HG02623 (cell line): Measurements from ENCODE around the gene TMPO.
"Not testable (repeated sequence)": the region's sequence is repeated elsewhere in the genome, so short reads cannot be mapped to it uniquely, and the experiment has no call there.

Experiments used
- ATAC-seq: cut with Tn5 transposase; IDR thresholded peaks from one replicate; pipeline ENCODE4 v1.9.1; 2021; ENCODE audit warnings: moderate library complexity; ENCODE audit not compliant: unreplicated experiment

TMPO gene

DNA sequence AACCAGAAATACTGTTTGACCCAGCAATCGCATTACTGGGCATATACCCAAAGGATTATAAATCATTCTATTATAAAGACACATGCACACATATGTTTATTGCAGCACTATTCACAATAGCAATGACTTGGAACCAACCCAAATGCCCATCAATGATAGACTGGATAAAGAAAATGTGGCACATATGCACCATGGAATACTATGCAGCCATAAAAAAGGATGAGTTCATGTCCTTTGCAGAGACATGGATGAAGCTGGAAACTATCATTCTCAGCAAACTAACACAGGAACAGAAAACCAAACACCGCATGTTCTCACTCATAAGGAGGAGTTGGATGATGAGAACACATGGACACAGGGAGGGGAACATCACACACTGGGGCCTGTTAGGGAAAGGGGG lies 61.4 kb downstream of the TMPO start:
- not testable (repeated sequence) for ATAC-seq

- ATAC-seq: no peak
Observed at GRCh38 chr12:98578392-98578791, 63.0 kb downstream of the TMPO start.

- no peak for ATAC-seq
Observed at GRCh38 chr12:98578821-98579220, 63.4 kb downstream of the TMPO start.

DNA sequence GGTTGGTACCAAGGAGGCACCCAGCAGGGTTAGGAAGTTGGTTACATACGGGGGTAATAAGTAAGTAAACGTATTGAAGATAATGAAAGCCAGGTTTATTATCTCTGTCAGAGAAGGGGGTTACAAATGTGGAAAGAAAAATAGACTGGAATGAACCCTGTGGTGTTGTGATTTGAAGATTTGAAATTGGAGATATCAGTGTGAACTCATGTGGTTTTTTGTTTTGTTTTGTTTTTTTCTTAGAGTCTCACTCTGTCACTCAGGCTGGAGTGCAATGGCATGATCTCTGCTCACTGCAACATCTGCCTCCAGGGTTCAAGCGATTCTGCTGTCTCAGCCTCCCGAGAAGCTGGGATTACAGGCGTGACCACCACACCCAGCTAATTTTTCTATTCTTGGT lies 64.0 kb downstream of the TMPO start:
- no peak for ATAC-seq

GRCh38 chr12:98579835-98580234 lies 64.4 kb downstream of the TMPO start:
- ATAC-seq: no peak

- no peak for ATAC-seq
Observed at GRCh38 chr12:98580695-98581094, 65.3 kb downstream of the TMPO start.

DNA sequence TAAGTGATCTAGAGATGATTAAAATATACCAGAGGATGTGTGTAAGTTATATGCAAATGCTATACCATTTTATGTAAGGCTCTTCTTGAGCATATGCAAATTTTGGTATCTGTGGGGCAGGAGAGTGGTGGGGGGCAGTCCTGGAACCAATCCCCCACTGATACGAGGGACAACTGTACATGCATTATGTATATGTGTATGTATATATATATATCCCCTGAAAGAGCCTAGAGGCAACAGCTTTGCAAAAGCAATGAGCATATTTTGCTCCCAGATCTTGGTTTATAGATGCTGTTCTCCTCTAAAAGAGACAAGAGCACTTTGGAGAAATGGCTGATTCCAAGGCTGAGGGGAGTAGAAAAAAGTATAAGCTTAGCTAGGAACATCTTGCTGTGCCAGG lies 65.7 kb downstream of the TMPO start:
- ATAC-seq: no peak

DNA sequence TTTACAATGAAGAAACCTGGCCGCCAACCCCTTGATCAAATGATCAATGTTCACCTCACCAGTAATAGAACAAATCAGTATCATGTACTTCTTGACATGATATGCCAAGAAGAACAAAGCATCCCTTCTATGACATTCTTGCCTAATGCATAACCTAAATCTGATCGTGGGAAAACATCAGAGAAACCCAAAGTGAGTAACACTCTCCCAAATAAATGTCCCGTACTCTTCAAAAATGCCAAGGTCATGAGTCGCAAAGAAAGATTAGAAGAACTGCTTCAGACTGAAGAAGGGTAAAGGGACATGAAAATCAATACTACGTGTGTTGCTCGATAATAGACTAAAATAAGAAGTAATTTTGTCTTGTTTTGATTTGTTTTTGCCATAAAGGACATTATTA lies 66.7 kb downstream of the TMPO start:
- ATAC-seq: no peak

GRCh38 chr12:98587084-98587483 lies 71.7 kb downstream of the TMPO start:
- ATAC-seq: no peak

DNA sequence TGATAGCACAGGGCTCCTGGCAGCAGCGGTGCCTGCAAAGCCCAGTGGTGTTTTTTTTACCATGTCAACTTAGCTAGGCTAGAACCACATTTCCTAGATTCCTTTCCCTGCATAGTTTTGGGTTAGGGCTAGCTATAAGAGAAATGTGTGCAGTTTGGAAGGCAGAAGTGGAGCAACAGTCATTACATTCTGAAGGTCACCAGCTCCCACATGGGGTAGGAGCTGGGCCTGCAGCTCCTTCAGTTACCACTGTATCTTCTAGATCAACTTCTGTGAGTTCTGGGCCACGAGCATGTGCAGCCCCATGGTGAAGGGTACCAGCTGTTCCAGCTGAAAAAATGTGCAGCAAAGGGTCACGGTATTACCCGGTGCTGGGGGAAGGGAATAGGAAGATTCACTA lies 75.8 kb downstream of the TMPO start:
- ATAC-seq: no peak

GRCh38 chr12:98592825-98593322 lies 77.5 kb downstream of the TMPO start:
- peak; percentile 1 for ATAC-seq

GRCh38 chr12:98593351-98594049 lies 78.1 kb downstream of the TMPO start, which contains the start of gene SLC25A3:
Gene SLC25A3 (plus strand): TSS chr12:98593686. CDS start chr12:98593979, 293 bp downstream.
- peak; percentile 99 for ATAC-seq

DNA sequence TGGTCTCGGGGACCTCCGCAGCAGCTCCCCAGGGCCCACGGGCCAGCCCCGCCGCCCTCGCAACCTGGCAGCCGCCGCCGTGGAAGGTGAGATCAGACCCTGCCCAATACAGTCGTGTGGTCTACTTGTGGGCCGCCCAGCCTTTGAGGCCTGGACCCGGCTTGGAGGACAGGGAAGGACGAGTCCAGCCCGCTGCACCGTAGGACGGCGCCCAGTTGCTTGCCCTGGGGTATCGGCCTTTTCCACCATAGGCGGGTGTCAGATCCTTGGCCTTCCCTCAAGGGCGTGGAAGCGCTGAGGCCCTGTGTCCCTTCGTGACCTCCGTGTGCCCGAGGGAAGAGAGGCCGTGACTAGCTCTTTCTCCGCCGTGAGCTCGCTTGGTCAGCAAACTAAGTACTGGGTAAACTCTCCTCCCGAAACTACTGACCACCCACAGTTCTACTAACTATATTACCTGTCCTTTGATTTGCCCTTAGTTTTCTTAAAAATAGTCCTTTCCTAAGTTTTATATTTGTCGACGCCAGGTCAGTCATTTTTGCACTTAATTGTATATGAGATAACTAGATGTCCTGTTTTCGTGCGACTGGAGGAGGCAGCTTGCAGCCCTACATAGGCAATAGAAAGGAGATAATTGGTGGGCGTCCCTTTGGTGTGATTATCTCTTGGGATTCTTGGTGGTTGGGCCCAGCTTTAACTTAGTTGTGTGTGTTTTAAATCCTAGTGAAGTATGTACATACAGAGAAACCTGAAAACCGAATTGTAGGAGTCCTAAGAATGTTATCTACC lies 78.9 kb downstream of the TMPO start:
- no peak for ATAC-seq

DNA sequence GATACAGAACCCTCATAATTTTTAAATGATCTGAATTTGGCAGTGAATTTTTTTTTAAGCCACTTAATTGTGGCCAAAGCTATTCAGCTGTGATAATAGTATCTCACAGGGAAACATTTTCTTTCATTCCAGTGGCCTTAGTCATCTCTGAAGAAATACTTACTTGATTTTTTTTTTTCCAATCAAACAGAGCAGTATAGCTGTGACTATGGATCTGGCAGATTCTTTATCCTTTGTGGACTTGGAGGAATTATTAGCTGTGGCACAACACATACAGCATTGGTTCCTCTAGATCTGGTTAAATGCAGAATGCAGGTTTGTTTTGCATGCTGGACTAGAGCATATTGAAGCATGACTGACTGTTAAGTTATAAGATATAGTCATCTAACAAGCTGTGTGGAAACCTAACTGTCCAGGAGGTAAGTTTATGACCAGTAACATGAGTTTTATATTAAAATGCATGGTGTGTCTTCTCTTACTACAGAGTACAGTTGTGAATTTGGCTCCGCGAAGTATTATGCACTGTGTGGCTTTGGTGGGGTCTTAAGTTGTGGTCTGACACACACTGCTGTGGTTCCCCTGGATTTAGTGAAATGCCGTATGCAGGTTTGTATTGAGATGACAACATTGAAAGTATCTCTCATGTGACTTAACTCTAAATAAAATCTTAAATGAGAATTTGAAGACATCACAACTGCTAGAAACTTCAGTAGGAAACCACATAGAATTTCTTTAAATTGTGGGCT lies 80.0 kb downstream of the TMPO start:
- no peak for ATAC-seq

- ATAC-seq: not testable (repeated sequence)
Observed at GRCh38 chr12:98597313-98597712, 81.9 kb downstream of the TMPO start.
